ENCODE measurements around the gene OR10T2.
"Not testable (repeated sequence)": the region's sequence is repeated elsewhere in the genome, so short reads cannot be mapped to it uniquely, and the experiment has no call there.

OR10T2 gene

GRCh38 chr1:158398818-158399514, at the start of gene OR10T2:
TSS of gene OR10T2 (minus strand) at chr1:158399466. CDS start at chr1:158399466, 0 bp downstream.
- no peak for DNase-seq

- no peak for DNase-seq
These were observed 46.1 kb upstream of the OR10T2 start for GRCh38 chr1:158445376-158445775.

- no peak for DNase-seq
These were observed 35.5 kb upstream of the OR10T2 start for GRCh38 chr1:158434741-158435140.

- not testable (repeated sequence) for DNase-seq
These were observed 30.9 kb upstream of the OR10T2 start for GRCh38 chr1:158430163-158430562.

GRCh38 chr1:158426137-158426536, 26.9 kb upstream of the OR10T2 start, which contains the start of gene OR10K2:
TSS of gene OR10K2 (minus strand) at chr1:158426237. CDS start at chr1:158420866, 5,371 bp downstream.
- no peak for DNase-seq

- DNase-seq, result no peak
These were observed 25.8 kb upstream of the OR10T2 start for GRCh38 chr1:158425027-158425426.

- no peak for DNase-seq
These were observed 22.9 kb upstream of the OR10T2 start for GRCh38 chr1:158422212-158422611.

- DNase-seq, result no peak
These were observed 18.3 kb upstream of the OR10T2 start for GRCh38 chr1:158417586-158417985.

GRCh38 chr1:158414651-158415345, 15.5 kb upstream of the OR10T2 start:
- DNase-seq, result no peak

- DNase-seq, result no peak
These were observed 7.8 kb upstream of the OR10T2 start for GRCh38 chr1:158407092-158407491.

GRCh38 chr1:158400871-158401270, 1.6 kb upstream of the OR10T2 start:
- no peak for DNase-seq

GRCh38 chr1:158396646-158397045, 2.6 kb downstream of the OR10T2 start:
- no peak for DNase-seq

GRCh38 chr1:158393476-158393875, 5.8 kb downstream of the OR10T2 start:
- DNase-seq, result no peak

- DNase-seq, result no peak
These were observed 8.2 kb downstream of the OR10T2 start for GRCh38 chr1:158391099-158391498.

GRCh38 chr1:158390331-158390730, 8.9 kb downstream of the OR10T2 start:
- no peak for DNase-seq

GRCh38 chr1:158374860-158375259, 24.4 kb downstream of the OR10T2 start:
- DNase-seq, result no peak

- not testable (repeated sequence) for DNase-seq
These were observed 25.2 kb downstream of the OR10T2 start for GRCh38 chr1:158374101-158374500.

- DNase-seq, result peak; percentile 38
These were observed 27.9 kb downstream of the OR10T2 start for GRCh38 chr1:158371188-158371953.

- DNase-seq, result no peak
These were observed 32.5 kb downstream of the OR10T2 start for GRCh38 chr1:158366783-158367182.

- DNase-seq, result no peak
These were observed 36.3 kb downstream of the OR10T2 start for GRCh38 chr1:158362941-158363340.

- DNase-seq, result no peak
These were observed 36.8 kb downstream of the OR10T2 start for GRCh38 chr1:158362482-158362881.

GRCh38 chr1:158357441-158357840, 41.8 kb downstream of the OR10T2 start:
- no peak for DNase-seq

- DNase-seq, result no peak
These were observed 42.6 kb downstream of the OR10T2 start for GRCh38 chr1:158356616-158357015.
